Measurements from ENCODE around the gene NFIA.
A peak's percentile ranks its signal among the peaks of the same experiment; 100 is the strongest.

Gene NFIA

GRCh38 chr1:61151565-61151964 is 69.2 kb downstream of the NFIA start:
- no peak overlapping the region for H3K4me3 ChIP-seq (ENCODE audit: control insufficient read depth, low read depth, low read length)
- DNase-seq (ENCODE audit: low read depth) = no peak
- no peak for TF ChIP-seq CTCF (IDR thresholded peaks at IDR 0.05; ENCODE audit: control insufficient read depth, insufficient read depth, low read depth, low read length, missing control alignments)

GRCh38 chr1:61152066-61152465 is 69.7 kb downstream of the NFIA start:
- no peak for DNase-seq (ENCODE audit: low read depth)
- no peak overlapping the region for H3K4me3 ChIP-seq (ENCODE audit: control insufficient read depth, low read depth, low read length)
- TF ChIP-seq CTCF (IDR thresholded peaks at IDR 0.05; ENCODE audit: control insufficient read depth, insufficient read depth, low read depth, low read length, missing control alignments) = no peak

GRCh38 chr1:61152469-61153105 is 70.2 kb downstream of the NFIA start:
- no peak for DNase-seq (ENCODE audit: low read depth)
- TF ChIP-seq CTCF (IDR thresholded peaks at IDR 0.05; ENCODE audit: control insufficient read depth, insufficient read depth, low read depth, low read length, missing control alignments) = no peak

GRCh38 chr1:61156576-61157467 is 74.5 kb downstream of the NFIA start:
- DNase-seq (ENCODE audit: low read depth) = no peak

More at GRCh38 chr1:61152469-61153105, 70.2 kb downstream of the NFIA start:
- H3K4me3 ChIP-seq (ENCODE audit: control insufficient read depth, low read depth, low read length) = no peak overlapping the region

GRCh38 chr1:61157468-61157987 is 75.2 kb downstream of the NFIA start:
- peak; percentile 78 for DNase-seq (ENCODE audit: low read depth)
- TF ChIP-seq CTCF (IDR thresholded peaks at IDR 0.05; ENCODE audit: control insufficient read depth, insufficient read depth, low read depth, low read length, missing control alignments) = no peak

More at GRCh38 chr1:61156576-61157467, 74.5 kb downstream of the NFIA start:
- H3K4me3 ChIP-seq (ENCODE audit: control insufficient read depth, low read depth, low read length) = no peak overlapping the region
- TF ChIP-seq CTCF (IDR thresholded peaks at IDR 0.05; ENCODE audit: control insufficient read depth, insufficient read depth, low read depth, low read length, missing control alignments) = no peak

GRCh38 chr1:61158591-61158990 is 76.2 kb downstream of the NFIA start:
- no peak for TF ChIP-seq CTCF (IDR thresholded peaks at IDR 0.05; ENCODE audit: control insufficient read depth, insufficient read depth, low read depth, low read length, missing control alignments)
- no peak overlapping the region for H3K4me3 ChIP-seq (ENCODE audit: control insufficient read depth, low read depth, low read length)
- DNase-seq (ENCODE audit: low read depth) = no peak

More at GRCh38 chr1:61157468-61157987, 75.2 kb downstream of the NFIA start:
- no peak overlapping the region for H3K4me3 ChIP-seq (ENCODE audit: control insufficient read depth, low read depth, low read length)
